Central memory CD8-positive, alpha-beta T cell (primary cell): ENCODE measurements around the gene PAMR1.
A peak's percentile ranks its signal among the peaks of the same experiment; 100 is the strongest.

Source experiments
- ATAC-seq: fragments of 150-1000 bp; cut with Tn5 transposase; replicated peaks from 2 replicates; pipeline ENCODE4 v1.10.0; 2022; ENCODE audit warnings: mild to moderate bottlenecking, moderate FRiP score, moderate number of reproducible peaks; ENCODE audit not compliant: poor library complexity, severe bottlenecking; ENCODE audit errors: extremely low read depth
- DNase-seq, 2 donors: peaks; one replicate each; pipeline ENCODE4 v3.0.0; 2021; ENCODE audit warnings: low spot score in 2 of 2
- H3K27ac Mint-ChIP-seq: one replicate; pipeline ENCODE4 v1.8.0; 2022; ENCODE audit warnings: low read depth, mild to moderate bottlenecking, moderate library complexity, mixed read lengths
- H3K27me3 Mint-ChIP-seq: one replicate; pipeline ENCODE4 v1.8.0; 2022; ENCODE audit warnings: mixed read lengths
- H3K36me3 Mint-ChIP-seq: one replicate; pipeline ENCODE4 v1.8.0; 2022; ENCODE audit warnings: mild to moderate bottlenecking, moderate library complexity, mixed read lengths; ENCODE audit not compliant: insufficient read depth
- H3K4me1 Mint-ChIP-seq: one replicate; pipeline ENCODE4 v1.8.0; 2022; ENCODE audit warnings: mixed read lengths
- H3K4me3 Mint-ChIP-seq: one replicate; pipeline ENCODE4 v1.8.0; 2022; ENCODE audit warnings: mild to moderate bottlenecking, moderate library complexity, mixed read lengths
- H3K9me3 Mint-ChIP-seq: one replicate; pipeline ENCODE4 v1.8.0; 2022; ENCODE audit warnings: mixed read lengths

The PAMR1 gene

DNA sequence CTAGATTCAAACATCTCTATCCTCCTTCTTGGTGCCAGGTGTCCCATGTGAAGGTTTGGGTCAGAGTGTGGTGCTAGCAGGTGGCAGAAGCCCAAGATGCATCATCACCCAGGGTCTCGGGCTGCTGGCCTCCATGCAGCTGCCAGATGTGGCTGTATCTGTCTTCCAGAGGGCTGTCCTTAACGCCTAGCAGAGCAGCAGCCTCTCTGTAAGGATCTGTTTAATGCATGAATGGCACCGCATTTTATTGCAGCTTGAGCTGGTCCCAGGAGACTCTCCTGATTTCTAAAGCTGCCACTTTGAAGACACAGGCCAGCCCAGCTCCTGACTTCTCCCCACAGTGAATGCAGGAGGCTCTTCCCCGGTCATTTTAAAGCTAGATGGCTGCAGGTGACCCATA, 132.3 kb downstream of the PAMR1 start:
- no peaks in the 10 kb centered on the region for H3K9me3 Mint-ChIP-seq
- ATAC-seq (no peak), DNase-seq (no peak)
- no peaks in the 10 kb centered on the region for H3K36me3 Mint-ChIP-seq
- peaks cover 21% of the 10 kb centered on the region for H3K27me3 Mint-ChIP-seq
- peaks cover 11% of the 10 kb centered on the region for H3K4me1 Mint-ChIP-seq
- no peak overlapping the region for H3K4me3 Mint-ChIP-seq
- no peak overlapping the region for H3K27ac Mint-ChIP-seq

DNA sequence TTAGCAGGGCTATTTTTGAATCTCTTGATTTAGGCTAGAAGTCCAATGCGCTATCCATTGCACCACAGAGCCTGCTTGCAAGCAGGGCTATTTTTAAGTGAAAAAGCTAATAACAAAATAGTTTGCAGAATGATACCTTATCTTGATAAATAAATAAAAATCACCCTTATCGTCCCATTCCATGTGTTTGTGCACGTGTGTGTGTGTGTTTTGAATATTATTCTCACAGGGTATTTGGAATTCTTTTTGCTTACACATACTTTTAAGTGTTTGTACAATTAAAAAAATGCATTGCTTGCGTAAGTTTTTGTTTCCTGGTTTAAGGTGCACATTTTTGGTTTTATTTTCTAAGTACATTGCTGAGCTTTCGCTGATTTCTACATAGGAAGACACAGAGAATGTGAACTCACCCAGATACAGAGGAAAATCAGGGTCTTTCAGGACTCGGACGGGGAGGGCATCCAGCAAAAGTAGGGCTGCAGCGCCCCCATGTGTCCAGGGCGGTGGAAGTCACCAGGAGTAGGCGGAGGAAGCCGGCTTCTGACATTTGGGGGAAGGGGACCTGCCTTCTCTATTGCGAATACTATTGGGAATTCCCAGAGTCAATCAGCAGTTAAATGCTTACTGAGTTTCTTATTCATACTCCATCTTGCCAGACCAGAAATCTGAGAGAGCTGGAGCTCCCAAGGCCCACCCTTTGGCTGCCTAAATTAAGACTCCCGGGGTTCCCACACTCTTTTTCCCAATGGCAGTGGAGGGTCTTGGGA, 133.3 kb downstream of the PAMR1 start:
- peak; percentile 68 for ATAC-seq
- Mint-ChIP-seq H3K27me3 (peaks cover 15% of the 10 kb centered on the region), H3K36me3 (no peaks in the 10 kb centered on the region), H3K4me1 (peaks cover 11% of the 10 kb centered on the region), H3K9me3 (no peaks in the 10 kb centered on the region), H3K4me3 (no peak overlapping the region), H3K27ac (peak overlapping the region; percentile 41)
- peak; percentile 71 to 84 for DNase-seq

- H3K4me3 Mint-ChIP-seq, result no peak overlapping the region
- H3K27ac Mint-ChIP-seq, result peak overlapping the region; percentile 41
- DNase-seq, result no peak
- H3K4me1 Mint-ChIP-seq, result peaks cover 11% of the 10 kb centered on the region
- no peaks in the 10 kb centered on the region for H3K36me3 Mint-ChIP-seq
- peak; percentile 28 for ATAC-seq
- H3K27me3 Mint-ChIP-seq, result peaks cover 15% of the 10 kb centered on the region
- no peaks in the 10 kb centered on the region for H3K9me3 Mint-ChIP-seq
These were observed 134.4 kb downstream of the PAMR1 start for GRCh38 chr11:35390737-35391682.

- Mint-ChIP-seq H3K27ac (no peak overlapping the region), H3K36me3 (no peaks in the 10 kb centered on the region), H3K4me3 (no peak overlapping the region), H3K9me3 (no peaks in the 10 kb centered on the region), H3K4me1 (peaks cover 11% of the 10 kb centered on the region), H3K27me3 (peaks cover 15% of the 10 kb centered on the region)
- ATAC-seq (no peak), DNase-seq (no peak)
These were observed 135.4 kb downstream of the PAMR1 start for GRCh38 chr11:35389897-35390465.

GRCh38 chr11:35389112-35389511, 136.3 kb downstream of the PAMR1 start:
- no peaks in the 10 kb centered on the region for H3K36me3 Mint-ChIP-seq
- peaks cover 12% of the 10 kb centered on the region for H3K27me3 Mint-ChIP-seq
- ATAC-seq (no peak), DNase-seq (no peak)
- no peak overlapping the region for H3K4me3 Mint-ChIP-seq
- H3K4me1 Mint-ChIP-seq, result peaks cover 11% of the 10 kb centered on the region
- H3K27ac Mint-ChIP-seq, result peak overlapping the region; percentile 59
- H3K9me3 Mint-ChIP-seq, result no peaks in the 10 kb centered on the region

DNA sequence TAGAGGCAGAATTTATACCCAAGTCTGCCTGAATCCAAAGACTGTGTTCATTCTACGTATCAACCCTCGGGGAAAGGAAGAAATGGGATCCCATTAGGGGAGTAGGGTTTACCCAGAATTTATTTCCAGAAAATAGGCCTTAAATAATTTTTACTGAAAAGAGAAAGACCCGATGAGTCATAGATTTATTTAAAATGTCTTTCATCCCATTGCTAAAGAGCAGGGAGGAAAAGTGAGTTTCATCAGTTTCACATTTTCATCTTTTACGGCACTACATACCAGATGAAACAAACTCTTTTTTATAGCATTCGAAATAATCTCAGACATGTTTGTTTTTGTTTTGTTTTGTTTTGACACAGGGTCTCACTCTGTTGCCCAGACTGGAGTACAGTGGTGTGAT, 137.4 kb downstream of the PAMR1 start:
- Mint-ChIP-seq H3K27me3 (peaks cover 1% of the 10 kb centered on the region), H3K9me3 (no peaks in the 10 kb centered on the region), H3K36me3 (no peaks in the 10 kb centered on the region), H3K27ac (peak overlapping the region; percentile 35), H3K4me3 (no peak overlapping the region), H3K4me1 (peaks cover 11% of the 10 kb centered on the region)
- ATAC-seq, result no peak
- DNase-seq, result no peak

DNA sequence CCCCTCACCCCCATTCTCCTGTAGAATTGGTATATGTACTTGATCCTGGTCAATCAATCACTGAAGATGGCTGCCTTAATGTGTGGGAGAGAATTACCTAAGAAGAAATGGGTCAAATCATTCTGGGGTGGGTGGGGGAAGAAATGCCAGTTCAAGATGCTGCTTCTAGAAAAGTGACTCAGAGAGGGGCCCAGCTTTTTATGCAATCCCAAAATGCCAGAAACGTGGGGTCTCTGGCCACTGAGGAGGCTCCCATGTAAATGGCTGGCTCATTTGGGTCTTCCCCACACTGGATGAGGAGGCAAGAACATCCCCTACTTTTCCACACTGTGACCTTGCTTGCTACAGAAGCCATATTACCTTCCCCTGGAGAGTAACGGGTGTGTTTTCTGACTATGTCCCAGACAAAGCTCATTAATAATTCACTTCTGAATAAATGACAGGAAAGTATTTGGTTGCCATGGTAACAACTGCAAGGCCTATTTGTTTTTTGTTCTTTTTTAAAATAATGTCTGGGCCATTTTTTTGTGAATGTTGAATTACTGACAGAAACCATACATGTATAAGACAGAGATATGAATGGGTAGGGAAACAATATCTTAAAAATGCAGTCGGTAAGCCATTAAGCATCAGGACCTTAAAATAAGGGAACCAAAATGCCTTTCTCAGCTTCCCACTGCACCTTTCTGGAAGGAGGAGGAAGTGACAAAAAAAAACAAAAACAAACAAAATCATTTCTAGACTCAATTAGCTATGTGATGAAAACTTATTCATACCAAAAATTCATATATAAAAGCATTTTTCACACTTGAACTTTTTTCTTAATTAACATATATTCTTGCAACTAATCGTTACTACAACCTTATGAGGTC, 138.1 kb downstream of the PAMR1 start:
- no peak for DNase-seq
- Mint-ChIP-seq H3K4me1 (peaks cover 11% of the 10 kb centered on the region), H3K4me3 (no peak overlapping the region), H3K36me3 (no peaks in the 10 kb centered on the region), H3K27ac (peak overlapping the region; percentile 35), H3K9me3 (no peaks in the 10 kb centered on the region), H3K27me3 (no peaks in the 10 kb centered on the region)
- ATAC-seq, result no peak

DNA sequence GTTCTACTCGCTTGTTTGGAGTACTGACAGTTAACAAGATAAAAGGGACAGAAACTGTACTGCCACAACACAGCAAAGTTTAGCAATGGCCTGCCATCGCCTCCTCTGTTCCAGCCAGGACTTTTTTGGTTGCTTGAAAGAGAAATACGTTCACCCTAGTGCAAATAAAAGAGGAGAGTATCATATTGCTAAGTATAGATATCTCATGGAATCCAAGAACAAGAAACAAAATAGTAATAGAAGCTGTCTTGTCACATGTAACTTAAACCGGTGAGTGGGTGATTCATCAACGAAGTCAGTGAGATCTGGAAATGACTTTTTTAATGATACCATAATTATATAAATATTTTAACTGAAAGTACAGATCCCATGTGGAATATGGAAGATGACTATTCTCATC, 141.5 kb downstream of the PAMR1 start:
- no peak for ATAC-seq
- H3K27ac Mint-ChIP-seq, result no peak overlapping the region
- DNase-seq, result no peak
- H3K27me3 Mint-ChIP-seq, result no peaks in the 10 kb centered on the region
- H3K36me3 Mint-ChIP-seq, result no peaks in the 10 kb centered on the region
- no peak overlapping the region for H3K4me3 Mint-ChIP-seq
- H3K9me3 Mint-ChIP-seq, result no peaks in the 10 kb centered on the region
- no peaks in the 10 kb centered on the region for H3K4me1 Mint-ChIP-seq
